Activated T-cell treated with anti-CD3 and anti-CD28 coated beads for 1 hour (primary cell): ENCODE data around the gene CFAP99.

Source experiments
- DNase-seq: peaks from one replicate; pipeline ENCODE4 v3.0.0-alpha.2; 2020; ENCODE audit warnings: low read depth

The CFAP99 gene

GRCh38 chr4:2472187-2472586, 53.4 kb downstream of the CFAP99 start:
- no peak for DNase-seq

- no peak for DNase-seq
Measured at GRCh38 chr4:2478229-2478628, 59.5 kb downstream of the CFAP99 start.

- DNase-seq: no peak
Measured at GRCh38 chr4:2480649-2481048, 61.9 kb downstream of the CFAP99 start.

GRCh38 chr4:2482192-2482591, 63.4 kb downstream of the CFAP99 start:
- DNase-seq: no peak

GRCh38 chr4:2482693-2483092, 63.9 kb downstream of the CFAP99 start:
- no peak for DNase-seq

- no peak for DNase-seq
Measured at GRCh38 chr4:2483237-2483636, 64.5 kb downstream of the CFAP99 start.

GRCh38 chr4:2484185-2484584, 65.4 kb downstream of the CFAP99 start:
- DNase-seq: no peak

- DNase-seq: peak; percentile 51
Measured at GRCh38 chr4:2484993-2485392, 66.2 kb downstream of the CFAP99 start.

GRCh38 chr4:2485956-2486355, 67.2 kb downstream of the CFAP99 start:
- no peak for DNase-seq

GRCh38 chr4:2486981-2487380, 68.2 kb downstream of the CFAP99 start:
- DNase-seq: no peak

GRCh38 chr4:2487632-2488031, 68.9 kb downstream of the CFAP99 start:
- no peak for DNase-seq

- DNase-seq: no peak
Measured at GRCh38 chr4:2489081-2489805, 70.5 kb downstream of the CFAP99 start.

GRCh38 chr4:2489841-2490552, 71.2 kb downstream of the CFAP99 start:
- no peak for DNase-seq

- DNase-seq: no peak
Measured at GRCh38 chr4:2492970-2493369, 74.2 kb downstream of the CFAP99 start.

- DNase-seq: no peak
Measured at GRCh38 chr4:2494992-2495391, 76.2 kb downstream of the CFAP99 start.

- no peak for DNase-seq
Measured at GRCh38 chr4:2497324-2497723, 78.6 kb downstream of the CFAP99 start.

GRCh38 chr4:2497931-2498330, 79.2 kb downstream of the CFAP99 start:
- DNase-seq: no peak

GRCh38 chr4:2500547-2500946, 81.8 kb downstream of the CFAP99 start:
- no peak for DNase-seq

- DNase-seq: no peak
Measured at GRCh38 chr4:2501034-2501594, 82.4 kb downstream of the CFAP99 start.

- DNase-seq: no peak
Measured at GRCh38 chr4:2503809-2504208, 85.1 kb downstream of the CFAP99 start.

GRCh38 chr4:2507259-2507658, 88.5 kb downstream of the CFAP99 start:
- no peak for DNase-seq

- DNase-seq: no peak
Measured at GRCh38 chr4:2507855-2508254, 89.1 kb downstream of the CFAP99 start.
